Stimulated activated CD4-positive, alpha-beta T cell treated with anti-CD3 and anti-CD28 coated beads, Interleukin-1b, Interleukin-23, amount 100 ng/mL, for 4 hours (primary cell): ENCODE results near the gene ZC3H11A.
"Not testable (repeated sequence)": the region's sequence is repeated elsewhere in the genome, so short reads cannot be mapped to it uniquely, and the experiment has no call there.

Source experiments
- DNase-seq, 2 donors: peaks; one replicate each; pipeline ENCODE4 v3.0.0-alpha.2; 2020; ENCODE audit warnings: low read depth in 2 of 2

ZC3H11A gene

GRCh38 chr1:203795441-203796235 lies at the start of gene ZC3H11A, which contains the start of gene ZBED6:
TSS of gene ZC3H11A (plus strand) at chr1:203795623. CDS start at chr1:203817071, 21,448 bp downstream.
TSS of gene ZBED6 (plus strand) at chr1:203795623. CDS start at chr1:203797523, 1,900 bp downstream.
- DNase-seq, result peak; percentile 93 to 96

GRCh38 chr1:203746281-203746680 lies 49.1 kb upstream of the ZC3H11A start:
- no peak for DNase-seq

- no peak for DNase-seq
Observed at GRCh38 chr1:203751051-203751450, 44.4 kb upstream of the ZC3H11A start.

- DNase-seq, result not testable (repeated sequence)
Observed at GRCh38 chr1:203751618-203752361, 43.6 kb upstream of the ZC3H11A start.

GRCh38 chr1:203754455-203754864 lies 41.0 kb upstream of the ZC3H11A start:
- no peak for DNase-seq

GRCh38 chr1:203756036-203756435 lies 39.4 kb upstream of the ZC3H11A start:
- DNase-seq, result no peak

- DNase-seq, result not testable (repeated sequence)
Observed at GRCh38 chr1:203758749-203759148, 36.7 kb upstream of the ZC3H11A start.

- DNase-seq, result no peak
Observed at GRCh38 chr1:203760506-203760905, 34.9 kb upstream of the ZC3H11A start.

- not testable (repeated sequence) for DNase-seq
Observed at GRCh38 chr1:203761958-203762357, 33.5 kb upstream of the ZC3H11A start.

- DNase-seq, result no peak
Observed at GRCh38 chr1:203763505-203763904, 31.9 kb upstream of the ZC3H11A start.

GRCh38 chr1:203764105-203765028 lies 31.1 kb upstream of the ZC3H11A start:
- no peak for DNase-seq

GRCh38 chr1:203765029-203765837 lies 30.2 kb upstream of the ZC3H11A start, which contains the start of gene LAX1:
TSS of gene LAX1 (plus strand) at chr1:203765183. CDS start at chr1:203765566, 383 bp downstream.
- peak; percentile 49 to 73 for DNase-seq

- DNase-seq, result no peak
Observed at GRCh38 chr1:203768256-203768655, 27.2 kb upstream of the ZC3H11A start.

- DNase-seq, result no peak
Observed at GRCh38 chr1:203769505-203770343, 25.7 kb upstream of the ZC3H11A start.

GRCh38 chr1:203771901-203772301 lies 23.5 kb upstream of the ZC3H11A start:
- DNase-seq, result no peak

GRCh38 chr1:203772836-203773235 lies 22.6 kb upstream of the ZC3H11A start:
- DNase-seq, result no peak

GRCh38 chr1:203776636-203777035 lies 18.8 kb upstream of the ZC3H11A start:
- no peak for DNase-seq

GRCh38 chr1:203777596-203777995 lies 17.8 kb upstream of the ZC3H11A start:
- no peak for DNase-seq

- no peak for DNase-seq
Observed at GRCh38 chr1:203778146-203778545, 17.3 kb upstream of the ZC3H11A start.

- no peak for DNase-seq
Observed at GRCh38 chr1:203778789-203779188, 16.6 kb upstream of the ZC3H11A start.
